Measurements from ENCODE around the gene LRRC7. TPM values are rescaled to one million over a fixed set of nuclear protein-coding genes. Genes with fewer than 3 reads are reported as not detected.

The LRRC7 gene
- total RNA-seq, 4 donors from 2014 or later: 11.1 to 21.3 (median 14.1) TPM

DNA sequence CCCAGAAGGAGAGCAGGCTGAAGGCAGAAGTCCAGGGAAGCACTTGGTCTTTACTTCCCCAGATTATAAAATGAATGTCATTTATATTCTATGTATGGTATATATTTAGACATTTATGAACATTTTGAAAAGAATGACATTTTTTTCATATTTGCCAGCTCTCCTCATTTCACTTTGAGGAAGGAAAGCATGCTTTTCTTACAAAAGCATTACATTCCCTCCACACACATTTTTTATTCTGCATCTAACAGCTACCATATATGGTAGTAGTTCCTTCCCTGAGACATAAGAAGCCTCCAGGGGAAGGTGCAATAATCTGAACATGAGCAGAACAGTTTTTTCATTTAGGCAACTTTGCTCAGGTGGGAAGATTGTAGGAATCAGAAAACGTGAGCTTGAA is 94.0 kb downstream of the LRRC7 start:
- Histone ChIP-seq H3K36me3 (no peaks in the 10 kb centered on the region), H3K27me3 (no peaks in the 10 kb centered on the region), H3K9me3 (peaks cover 0 to 8% (median 3%) of the 10 kb centered on the region in 4 donors), H3K4me1 (peaks cover 0 to 17% (median 0%) of the 10 kb centered on the region in 4 donors), H3K4me3 (no peak overlapping the region), H3K27ac (peak overlapping the region in 2 of 4 donors; percentile 39 to 56)
- TF ChIP-seq, protein P1, sequence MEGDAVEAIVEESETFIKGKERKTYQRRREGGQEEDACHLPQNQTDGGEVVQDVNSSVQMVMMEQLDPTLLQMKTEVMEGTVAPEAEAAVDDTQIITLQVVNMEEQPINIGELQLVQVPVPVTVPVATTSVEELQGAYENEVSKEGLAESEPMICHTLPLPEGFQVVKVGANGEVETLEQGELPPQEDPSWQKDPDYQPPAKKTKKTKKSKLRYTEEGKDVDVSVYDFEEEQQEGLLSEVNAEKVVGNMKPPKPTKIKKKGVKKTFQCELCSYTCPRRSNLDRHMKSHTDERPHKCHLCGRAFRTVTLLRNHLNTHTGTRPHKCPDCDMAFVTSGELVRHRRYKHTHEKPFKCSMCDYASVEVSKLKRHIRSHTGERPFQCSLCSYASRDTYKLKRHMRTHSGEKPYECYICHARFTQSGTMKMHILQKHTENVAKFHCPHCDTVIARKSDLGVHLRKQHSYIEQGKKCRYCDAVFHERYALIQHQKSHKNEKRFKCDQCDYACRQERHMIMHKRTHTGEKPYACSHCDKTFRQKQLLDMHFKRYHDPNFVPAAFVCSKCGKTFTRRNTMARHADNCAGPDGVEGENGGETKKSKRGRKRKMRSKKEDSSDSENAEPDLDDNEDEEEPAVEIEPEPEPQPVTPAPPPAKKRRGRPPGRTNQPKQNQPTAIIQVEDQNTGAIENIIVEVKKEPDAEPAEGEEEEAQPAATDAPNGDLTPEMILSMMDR (IDR thresholded peaks at IDR 0.05): no peak
- no peak for TF ChIP-seq EP300 (IDR thresholded peaks at IDR 0.05)
- no peak for TF ChIP-seq POLR2A (IDR thresholded peaks at IDR 0.05)
- no peak for DNase-seq (ENCODE audit: low spot score in 2 of 2)
- WGBS, 2 donors: 39 to 50% methylated on average over 1 of the region's 1 CpG

DNA sequence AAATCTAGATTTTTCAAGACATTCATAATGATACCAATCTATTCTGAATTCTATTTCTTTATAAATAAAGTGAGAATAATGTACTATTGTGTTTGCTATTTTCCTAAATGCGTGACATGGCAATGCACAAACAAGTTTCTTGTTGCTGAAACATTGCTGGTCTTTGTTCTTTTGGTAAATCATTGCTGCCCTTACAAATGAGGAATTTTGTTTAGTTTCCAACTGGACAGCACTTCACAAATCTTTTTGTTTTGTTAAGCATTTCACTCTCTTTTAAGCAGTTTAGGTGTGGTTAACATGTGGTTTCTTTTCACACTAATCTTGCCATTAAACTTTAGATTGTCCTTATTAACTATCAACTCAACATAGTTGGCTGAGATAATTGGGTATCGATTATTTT is 94.6 kb downstream of the LRRC7 start:
- Histone ChIP-seq H3K4me3 (no peak overlapping the region), H3K27ac (peak overlapping the region in 2 of 4 donors; percentile 52 to 63), H3K4me1 (peaks cover 0 to 17% (median 0%) of the 10 kb centered on the region in 4 donors), H3K9me3 (peaks cover 0 to 8% (median 3%) of the 10 kb centered on the region in 4 donors), H3K27me3 (no peaks in the 10 kb centered on the region), H3K36me3 (no peaks in the 10 kb centered on the region)
- TF ChIP-seq POLR2A (IDR thresholded peaks at IDR 0.05) (no peak), EP300 (IDR thresholded peaks at IDR 0.05) (no peak)
- WGBS, 2 donors: 40 to 42% methylated on average over 2 of the region's 2 CpGs
- DNase-seq (ENCODE audit: low spot score in 2 of 2): no peak

DNA sequence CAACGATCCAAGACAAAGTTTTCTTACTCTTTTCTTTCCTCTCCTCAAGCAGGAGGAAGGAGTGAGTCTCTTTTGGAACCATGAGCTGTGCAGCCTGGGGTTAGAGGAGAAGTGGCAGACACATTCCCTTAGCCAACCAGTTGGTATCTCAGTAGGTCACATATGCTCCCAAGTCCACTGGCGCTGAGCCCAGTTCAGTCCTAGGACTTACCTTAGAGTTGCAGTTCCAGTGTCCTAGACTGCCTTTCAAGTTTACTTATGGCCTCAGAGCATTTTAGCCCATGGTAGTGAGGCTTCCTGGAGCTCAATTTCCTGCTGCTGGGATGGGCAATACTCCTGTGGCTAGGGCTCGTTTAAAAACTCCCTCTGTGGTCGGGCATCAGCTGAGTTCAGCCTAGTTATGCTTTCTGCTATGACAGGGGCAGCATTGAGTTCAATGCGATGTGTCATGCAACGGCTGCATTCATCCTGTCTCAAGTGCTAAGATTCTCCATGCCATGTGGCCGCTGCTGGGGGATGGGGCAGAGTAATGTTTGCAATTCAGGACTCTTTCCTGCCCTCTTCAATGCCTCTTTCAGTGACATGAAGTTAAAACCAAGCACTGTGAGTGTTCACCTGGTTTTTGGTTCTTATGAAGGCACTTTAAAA is 103.8 kb downstream of the LRRC7 start:
- no peak for DNase-seq (ENCODE audit: low spot score in 2 of 2)
- Histone ChIP-seq H3K4me3 (no peak overlapping the region), H3K36me3 (no peaks in the 10 kb centered on the region), H3K4me1 (no peaks in the 10 kb centered on the region), H3K9me3 (no peaks in the 10 kb centered on the region), H3K27me3 (no peaks in the 10 kb centered on the region), H3K27ac (no peak overlapping the region)
- WGBS, 2 donors: 59 to 74% methylated on average over 7 of the region's 7 CpGs
- TF ChIP-seq, protein P1 (IDR thresholded peaks at IDR 0.05): no peak
- TF ChIP-seq EP300 (IDR thresholded peaks at IDR 0.05): no peak
- TF ChIP-seq POLR2A (IDR thresholded peaks at IDR 0.05): no peak

DNA sequence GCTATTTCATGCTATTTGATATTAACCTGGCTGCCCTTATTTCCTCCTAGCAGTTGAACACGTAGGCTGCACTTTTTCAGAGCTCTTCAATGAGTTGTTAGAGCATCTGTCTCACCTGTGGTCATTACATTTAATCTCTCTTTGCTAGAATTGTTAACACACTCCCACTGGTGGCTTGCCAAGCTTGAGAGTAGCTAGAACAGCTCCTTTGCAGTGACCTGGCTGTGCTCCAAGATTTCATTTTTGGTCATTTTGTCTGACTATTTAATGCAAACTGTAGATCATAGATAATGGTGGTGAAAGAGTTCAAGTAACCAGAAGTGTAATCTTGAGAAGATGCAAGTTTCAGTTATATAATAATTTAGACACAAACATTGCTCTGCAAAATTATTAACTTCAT is 105.6 kb downstream of the LRRC7 start:
- TF ChIP-seq POLR2A (IDR thresholded peaks at IDR 0.05) (no peak), EP300 (IDR thresholded peaks at IDR 0.05) (no peak)
- TF ChIP-seq, protein P1 (IDR thresholded peaks at IDR 0.05): no peak
- Histone ChIP-seq H3K27me3 (no peaks in the 10 kb centered on the region), H3K36me3 (no peaks in the 10 kb centered on the region), H3K4me1 (no peaks in the 10 kb centered on the region), H3K9me3 (no peaks in the 10 kb centered on the region), H3K4me3 (no peak overlapping the region), H3K27ac (no peak overlapping the region)
- no peak for DNase-seq (ENCODE audit: low spot score in 2 of 2)
- 79 to 89% methylated on average over 1 of the region's 1 CpG for WGBS, 2 donors

- Histone ChIP-seq H3K27ac (no peak overlapping the region), H3K9me3 (no peaks in the 10 kb centered on the region), H3K4me1 (no peaks in the 10 kb centered on the region), H3K36me3 (no peaks in the 10 kb centered on the region), H3K4me3 (no peak overlapping the region), H3K27me3 (no peaks in the 10 kb centered on the region)
- no peak for DNase-seq (ENCODE audit: low spot score in 2 of 2)
- no peak for TF ChIP-seq POLR2A (IDR thresholded peaks at IDR 0.05)
- TF ChIP-seq, protein P1 (IDR thresholded peaks at IDR 0.05): no peak
- TF ChIP-seq EP300 (IDR thresholded peaks at IDR 0.05): no peak
- 97 to 99% methylated on average over 2 of the region's 2 CpGs for WGBS, 2 donors
Observed at GRCh38 chr1:69679965-69680364, 112.2 kb downstream of the LRRC7 start.
